CD4-positive, alpha-beta T cell (primary cell): ENCODE results near the gene MYORG. TPM values are rescaled to one million over a fixed set of nuclear protein-coding genes. Genes with fewer than 3 reads are reported as not detected.

ENCODE experiments used
- ATAC-seq: fragments of 200-7000 bp; cut with Tn5 transposase; one replicate; pipeline ENCODE4 v1.10.0; 2022; ENCODE audit warnings: mild to moderate bottlenecking; ENCODE audit not compliant: poor library complexity
- CTCF ChIA-PET: fragments of 350-600 bp; sonication (Branson Sonifier 250); formaldehyde crosslinking; loops from one replicate; lab custom pipeline; 2021; ENCODE audit warnings: antibody characterized with exemption, inconsistent platforms; lab: Charles Lee
- POLR2A ChIA-PET: fragments of 350-600 bp; sonication (Branson Sonifier 250); formaldehyde crosslinking; loops from one replicate; lab custom pipeline; 2021; ENCODE audit warnings: antibody characterized with exemption, inconsistent platforms; lab: Charles Lee
- DNase-seq, 14 experiments: peaks; one replicate each; pipeline ENCODE4 v3.0.0-alpha.2; 2013 to 2020; ENCODE audit warnings: mixed read lengths in 2 of 14
- H3K27ac ChIP-seq, 2 donors: one replicate each; pipeline versions ENCODE4 v1.5.1 to v1.7.0; 2013; ENCODE audit warnings: low read length in 2 of 2, low read depth in 1 of 2, mild to moderate bottlenecking in 1 of 2
- H3K27me3 ChIP-seq, 2 experiments: 1 replicate in 1 of 2; 2 replicates in 1 of 2; pipeline versions ENCODE4 v1.6.1 to v1.7.0; 2013; ENCODE audit warnings: low read length in 2 of 2, control low read depth in 1 of 2, mild to moderate bottlenecking in 1 of 2, moderate library complexity in 1 of 2; ENCODE audit not compliant: insufficient read depth in 2 of 2, control insufficient read depth in 1 of 2
- H3K36me3 ChIP-seq: one replicate; pipeline ENCODE4 v1.6.1; 2013; ENCODE audit warnings: low read length, control low read depth; ENCODE audit not compliant: insufficient read depth
- H3K4me1 ChIP-seq: one replicate; pipeline ENCODE4 v1.6.1; 2013; ENCODE audit warnings: low read length, control low read depth; ENCODE audit not compliant: insufficient read depth
- H3K4me3 ChIP-seq: one replicate; pipeline ENCODE4 v1.5.1; 2013; ENCODE audit warnings: mild to moderate bottlenecking, low read length, moderate library complexity
- H3K9me3 ChIP-seq, 2 experiments: 1 replicate in 1 of 2; 2 replicates in 1 of 2; pipeline versions ENCODE4 v1.6.1 to v1.7.0; 2013; ENCODE audit warnings: low read length in 2 of 2, mild to moderate bottlenecking in 2 of 2, control low read depth in 1 of 2, moderate library complexity in 1 of 2; ENCODE audit not compliant: control insufficient read depth in 1 of 2, insufficient read depth in 1 of 2
- H3K27ac Mint-ChIP-seq: one replicate; pipeline ENCODE4 v1.8.0; 2020; ENCODE audit warnings: mixed read lengths
- H3K27me3 Mint-ChIP-seq: one replicate; pipeline ENCODE4 v1.8.0; 2021; ENCODE audit warnings: mixed read lengths
- H3K36me3 Mint-ChIP-seq: one replicate; pipeline ENCODE4 v1.8.0; 2021; ENCODE audit warnings: low read depth, mixed read lengths
- H3K4me1 Mint-ChIP-seq: one replicate; pipeline ENCODE4 v1.8.0; 2021; ENCODE audit warnings: low read depth, mixed read lengths
- H3K4me3 Mint-ChIP-seq: one replicate; pipeline ENCODE4 v1.8.0; 2020; ENCODE audit warnings: mild to moderate bottlenecking, mixed read lengths
- H3K9me3 Mint-ChIP-seq: one replicate; pipeline ENCODE4 v1.8.0; 2020; ENCODE audit warnings: mixed read lengths
- intact Hi-C, 2 experiments: fragments of 100-400 bp; cut with DNase I in 1 of 2; cut with micrococcal nuclease in 1 of 2; formaldehyde crosslinking; loops; one replicate each; pipeline versions ENCODE4 v1.15.1 to v1.9.0; 2023 to 2025; cut with DNase I, micrococcal nuclease
- total RNA-seq, 174 experiments: library from RNA in 2 of 174; stranded (reverse) in 2 of 174; gene quantifications; one replicate each; pipeline ENCODE4 v1.2.3 and lab custom pipeline; 2021 to 2026
- TF ChIP-seq, protein P1 (sequence below): fragments of 200-600 bp; IDR thresholded peaks from one replicate; pipeline ENCODE4 v1.8.0; 2022; ENCODE audit warnings: antibody characterized with exemption, mild to moderate bottlenecking

The MYORG gene
- total RNA-seq, 2 experiments from 2014 or later, result 0.42 to 0.58 TPM

DNA sequence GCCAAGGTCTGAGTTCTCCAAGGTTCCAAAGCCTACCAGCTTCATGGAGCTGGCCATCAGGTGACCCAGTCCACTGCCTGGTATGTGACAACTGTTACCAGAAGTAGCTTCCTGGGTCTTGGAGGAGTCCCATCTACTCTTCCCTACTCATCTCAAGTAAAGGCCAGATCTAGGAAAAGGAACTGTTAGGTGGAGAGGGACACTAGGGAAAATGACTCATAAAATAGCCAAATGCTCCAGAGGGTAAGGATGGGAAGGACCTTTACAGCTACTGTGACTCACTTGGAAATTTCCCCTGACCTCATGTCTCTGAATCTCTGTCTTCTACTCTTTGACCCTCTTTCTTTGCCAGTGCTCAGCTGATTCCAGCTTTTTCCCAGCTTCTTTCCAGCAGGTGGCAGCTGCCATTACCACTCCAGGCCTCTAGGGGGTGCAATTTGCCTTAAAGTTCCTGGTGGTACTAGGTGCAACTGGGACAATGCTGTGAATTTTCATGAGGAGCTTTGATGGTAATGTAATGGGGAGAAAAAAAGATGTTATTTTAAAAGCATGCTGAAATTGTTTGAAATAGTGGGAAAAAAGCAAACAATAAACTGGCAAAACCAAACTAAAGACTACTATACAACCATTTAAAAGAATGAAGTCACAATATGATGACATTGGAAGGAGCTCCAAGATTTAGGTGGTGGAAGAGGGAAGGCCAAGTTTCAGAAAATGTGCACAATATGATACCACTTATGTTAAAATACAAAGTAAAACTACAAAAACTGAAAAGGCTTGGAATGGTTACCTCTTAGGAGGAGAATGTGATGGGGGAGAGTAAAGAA lies 27.1 kb upstream of the MYORG start:
- Histone ChIP-seq H3K27ac (no peak overlapping the region), H3K36me3 (peaks cover 26% of the 10 kb centered on the region), H3K27me3 (no peaks in the 10 kb centered on the region), H3K4me3 (no peak overlapping the region), H3K4me1 (no peaks in the 10 kb centered on the region), H3K9me3 (no peaks in the 10 kb centered on the region)
- Mint-ChIP-seq H3K4me3 (no peak overlapping the region), H3K27ac (no peak overlapping the region), H3K4me1 (no peaks in the 10 kb centered on the region), H3K36me3 (peaks cover 28% of the 10 kb centered on the region), H3K27me3 (no peaks in the 10 kb centered on the region), H3K9me3 (no peaks in the 10 kb centered on the region)
- TF ChIP-seq, protein P1, sequence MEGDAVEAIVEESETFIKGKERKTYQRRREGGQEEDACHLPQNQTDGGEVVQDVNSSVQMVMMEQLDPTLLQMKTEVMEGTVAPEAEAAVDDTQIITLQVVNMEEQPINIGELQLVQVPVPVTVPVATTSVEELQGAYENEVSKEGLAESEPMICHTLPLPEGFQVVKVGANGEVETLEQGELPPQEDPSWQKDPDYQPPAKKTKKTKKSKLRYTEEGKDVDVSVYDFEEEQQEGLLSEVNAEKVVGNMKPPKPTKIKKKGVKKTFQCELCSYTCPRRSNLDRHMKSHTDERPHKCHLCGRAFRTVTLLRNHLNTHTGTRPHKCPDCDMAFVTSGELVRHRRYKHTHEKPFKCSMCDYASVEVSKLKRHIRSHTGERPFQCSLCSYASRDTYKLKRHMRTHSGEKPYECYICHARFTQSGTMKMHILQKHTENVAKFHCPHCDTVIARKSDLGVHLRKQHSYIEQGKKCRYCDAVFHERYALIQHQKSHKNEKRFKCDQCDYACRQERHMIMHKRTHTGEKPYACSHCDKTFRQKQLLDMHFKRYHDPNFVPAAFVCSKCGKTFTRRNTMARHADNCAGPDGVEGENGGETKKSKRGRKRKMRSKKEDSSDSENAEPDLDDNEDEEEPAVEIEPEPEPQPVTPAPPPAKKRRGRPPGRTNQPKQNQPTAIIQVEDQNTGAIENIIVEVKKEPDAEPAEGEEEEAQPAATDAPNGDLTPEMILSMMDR, result peak; percentile 99
- ChIA-PET CTCF (interaction anchor here (0.5 to 1.6 kb wide), 14 partner anchors 16 to 300 kb away, joined by 3 to 11 read pairs (median 4); partner anchors contain the start of gene MYORG), POLR2A (interaction anchor here (1.0 kb wide), 1 partner anchor 188 kb away, joined by 4 read pairs; no protein-coding TSS in a partner anchor)
- intact Hi-C loops, result loop anchor here (1.0 kb wide), 2 partner anchors 97 to 188 kb away; no protein-coding TSS in a partner anchor
- peak; percentile 48 for ATAC-seq
- DNase-seq, result peak; percentile 27 to 72 (median 44)

DNA sequence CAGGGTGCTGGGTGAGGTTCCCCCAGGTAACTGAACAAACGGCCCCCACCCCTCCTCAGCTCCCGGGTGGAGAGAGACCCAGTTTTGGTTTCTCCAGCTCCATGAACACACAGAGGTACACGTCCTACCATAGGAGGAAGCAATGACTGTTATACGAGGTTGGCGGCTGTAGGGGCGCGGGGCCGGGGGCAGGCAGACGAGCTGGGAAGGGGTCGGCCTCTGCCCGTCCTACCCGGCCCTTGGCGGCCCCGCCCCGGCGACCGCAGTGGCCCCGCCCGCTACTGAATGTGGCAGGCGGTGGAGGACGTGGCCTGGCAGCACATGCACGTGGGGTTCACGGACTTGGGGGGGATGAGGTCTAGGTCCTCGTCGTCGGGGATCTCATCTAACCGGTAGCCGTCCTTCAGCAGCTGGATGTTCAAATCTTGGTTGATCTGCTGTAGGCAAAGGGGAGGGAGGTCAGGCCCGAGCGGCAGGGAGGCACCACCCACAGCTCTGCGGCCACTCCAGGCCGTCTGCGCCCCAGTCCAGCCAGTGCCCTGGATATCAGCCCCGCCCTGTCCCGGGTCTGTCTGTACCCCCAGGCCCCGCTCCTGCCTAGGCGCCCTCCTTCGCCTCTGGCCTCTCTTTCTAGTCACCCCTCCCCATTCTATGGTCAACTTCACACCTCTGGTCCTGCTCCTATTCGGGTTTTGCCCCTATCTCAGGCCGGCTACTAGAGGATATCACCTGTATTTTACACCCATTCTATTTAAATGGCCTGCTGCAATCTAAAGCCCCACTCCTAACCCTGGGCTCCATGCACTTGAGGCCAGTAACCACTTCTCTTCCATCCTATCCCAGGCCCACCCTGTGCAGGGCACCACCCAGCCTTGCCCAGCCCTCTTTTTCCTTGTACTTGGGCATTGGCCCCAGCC lies 24.2 kb upstream of the MYORG start:
- ATAC-seq, result no peak
- H3K27me3 Mint-ChIP-seq, result no peaks in the 10 kb centered on the region
- DNase-seq, result no peak
- Histone ChIP-seq H3K9me3 (no peaks in the 10 kb centered on the region), H3K36me3 (peaks cover 26% of the 10 kb centered on the region), H3K27ac (no peak overlapping the region), H3K4me1 (peaks cover 2% of the 10 kb centered on the region), H3K27me3 (no peaks in the 10 kb centered on the region), H3K4me3 (no peak overlapping the region)
- H3K27ac Mint-ChIP-seq, result no peak overlapping the region
- H3K36me3 Mint-ChIP-seq, result peaks cover 34% of the 10 kb centered on the region
- no peaks in the 10 kb centered on the region for H3K9me3 Mint-ChIP-seq
- CTCF ChIA-PET, result interaction anchor here (1.1 kb wide), 1 partner anchor 318 kb away, joined by 3 read pairs; no protein-coding TSS in a partner anchor
- no peaks in the 10 kb centered on the region for H3K4me1 Mint-ChIP-seq
- H3K4me3 Mint-ChIP-seq, result no peak overlapping the region
- POLR2A ChIA-PET, result no interaction called here
- TF ChIP-seq, protein P1, result no peak
- intact Hi-C loops, result no loop called here

DNA sequence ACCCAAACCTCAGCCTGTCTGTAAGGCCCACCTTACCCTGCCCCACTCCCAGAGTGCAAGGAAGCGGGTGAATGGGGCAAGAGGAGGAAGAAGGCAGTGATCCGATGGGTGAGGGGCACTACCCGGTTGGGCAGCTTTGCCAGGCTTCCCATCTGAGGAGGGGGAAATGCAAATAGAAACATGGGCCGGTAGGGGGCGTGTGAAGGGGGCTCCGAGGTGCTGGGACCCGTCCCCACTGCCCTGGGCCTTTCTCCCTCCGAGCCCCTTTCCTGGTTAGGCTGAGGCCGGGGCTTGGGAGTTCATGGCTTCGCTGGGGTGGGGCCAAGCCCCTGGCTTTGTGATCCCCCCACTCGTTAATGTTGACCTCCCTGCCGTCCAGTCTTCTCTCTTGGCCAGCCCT lies 23.6 kb upstream of the MYORG start:
- POLR2A ChIA-PET, result no interaction called here
- intact Hi-C loops, result no loop called here

More for the DNA sequence above, 23.6 kb upstream of the MYORG start:
- CTCF ChIA-PET, result interaction anchor here (1.1 kb wide), 1 partner anchor 317 kb away, joined by 3 read pairs; no protein-coding TSS in a partner anchor
- H3K36me3 Mint-ChIP-seq, result peaks cover 34% of the 10 kb centered on the region
- H3K27ac Mint-ChIP-seq, result no peak overlapping the region
- Histone ChIP-seq H3K27me3 (no peaks in the 10 kb centered on the region), H3K4me3 (no peak overlapping the region), H3K36me3 (peaks cover 23% of the 10 kb centered on the region), H3K27ac (no peak overlapping the region), H3K9me3 (no peaks in the 10 kb centered on the region), H3K4me1 (peaks cover 2% of the 10 kb centered on the region)
- no peak for DNase-seq
- ATAC-seq, result no peak
- no peaks in the 10 kb centered on the region for H3K9me3 Mint-ChIP-seq
- no peaks in the 10 kb centered on the region for H3K27me3 Mint-ChIP-seq
- H3K4me1 Mint-ChIP-seq, result no peaks in the 10 kb centered on the region
- no peak overlapping the region for H3K4me3 Mint-ChIP-seq
- TF ChIP-seq, protein P1, result no peak
